Measurements from ENCODE around the gene BTBD17.

BTBD17 gene

GRCh38 chr17:74356646-74357465 is 4.8 kb downstream of the BTBD17 start:
- DNase-seq, result peak; percentile 5

GRCh38 chr17:74355065-74355464 is 6.6 kb downstream of the BTBD17 start:
- DNase-seq, result no peak

- no peak for DNase-seq
These were observed 7.1 kb downstream of the BTBD17 start for GRCh38 chr17:74354561-74354960.

GRCh38 chr17:74354123-74354522 is 7.5 kb downstream of the BTBD17 start:
- peak; percentile 57 for DNase-seq

GRCh38 chr17:74353446-74354060 is 8.1 kb downstream of the BTBD17 start:
- no peak for DNase-seq

- DNase-seq, result no peak
These were observed 10.0 kb downstream of the BTBD17 start for GRCh38 chr17:74351552-74352210.

- DNase-seq, result no peak
These were observed 11.2 kb downstream of the BTBD17 start for GRCh38 chr17:74350486-74350885.

- DNase-seq, result no peak
These were observed 12.5 kb downstream of the BTBD17 start for GRCh38 chr17:74349120-74349519.

- no peak for DNase-seq
These were observed 14.0 kb downstream of the BTBD17 start for GRCh38 chr17:74347646-74348045.

- DNase-seq, result no peak
These were observed 16.0 kb downstream of the BTBD17 start for GRCh38 chr17:74345433-74346241.

GRCh38 chr17:74344658-74345057 is 17.0 kb downstream of the BTBD17 start:
- no peak for DNase-seq

GRCh38 chr17:74343526-74344284 is 18.0 kb downstream of the BTBD17 start:
- no peak for DNase-seq

GRCh38 chr17:74343121-74343520 is 18.5 kb downstream of the BTBD17 start:
- no peak for DNase-seq

GRCh38 chr17:74342224-74342623 is 19.4 kb downstream of the BTBD17 start:
- no peak for DNase-seq

- DNase-seq, result no peak
These were observed 21.1 kb downstream of the BTBD17 start for GRCh38 chr17:74340470-74341023.

- no peak for DNase-seq
These were observed 22.0 kb downstream of the BTBD17 start for GRCh38 chr17:74339537-74340195.

- no peak for DNase-seq
These were observed 23.7 kb downstream of the BTBD17 start for GRCh38 chr17:74337834-74338500.

- DNase-seq, result no peak
These were observed 25.4 kb downstream of the BTBD17 start for GRCh38 chr17:74336307-74336706.

- DNase-seq, result no peak
These were observed 26.1 kb downstream of the BTBD17 start for GRCh38 chr17:74335529-74336062.

GRCh38 chr17:74334393-74335039 is 27.2 kb downstream of the BTBD17 start:
- no peak for DNase-seq
